ENCODE results near the gene HIPK2.

- no peak for TF ChIP-seq CTCF (conservative IDR thresholded peaks at IDR 0.05; ENCODE audit: low read length)
- TF ChIP-seq EZH2phosphoT487 (IDR thresholded peaks at IDR 0.05; ENCODE audit: borderline replicate concordance): no peak
Observed at GRCh38 chr7:139813151-139813550, 35.4 kb upstream of the HIPK2 start.
